GM18519 (cell line): ENCODE data around the gene SOX10.

ENCODE experiments used
- ATAC-seq: cut with Tn5 transposase; IDR thresholded peaks from one replicate; pipeline ENCODE4 v1.9.1; 2021; ENCODE audit warnings: mild to moderate bottlenecking, moderate library complexity; ENCODE audit not compliant: unreplicated experiment, low FRiP score

The SOX10 gene

DNA sequence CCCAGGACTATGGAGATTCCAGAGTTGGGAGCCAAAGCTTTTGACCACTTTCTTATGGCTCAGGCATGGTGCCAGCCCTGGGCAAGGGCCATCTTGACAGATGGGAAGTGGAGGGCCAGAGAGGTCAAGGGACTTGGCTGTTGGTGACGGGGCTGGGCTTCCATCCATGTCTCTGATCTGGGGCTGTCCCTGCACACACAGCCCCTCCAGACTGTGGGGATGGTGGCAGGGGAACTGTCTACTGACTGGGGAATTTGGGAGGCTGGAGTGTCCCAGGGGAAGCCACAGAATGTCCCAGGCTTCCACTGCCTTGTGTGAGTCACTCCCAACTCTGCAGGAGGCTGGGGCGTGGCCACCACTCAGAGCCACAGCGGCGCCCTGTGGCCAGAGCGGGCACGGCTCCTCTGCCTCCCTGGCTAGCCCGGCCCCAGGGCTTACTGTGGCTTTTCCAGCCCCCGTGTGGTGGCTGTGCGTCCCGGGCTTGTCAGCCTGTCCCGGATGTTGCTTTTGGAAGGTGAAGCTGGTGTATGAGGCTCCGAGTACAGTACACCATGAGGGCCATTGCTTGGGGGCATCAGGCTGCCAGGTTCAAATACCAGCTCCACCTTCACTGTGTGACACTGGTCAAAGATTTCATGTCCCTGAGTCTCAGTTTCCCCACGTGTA is 50.5 kb downstream of the SOX10 start:
- ATAC-seq = peak; percentile 46

DNA sequence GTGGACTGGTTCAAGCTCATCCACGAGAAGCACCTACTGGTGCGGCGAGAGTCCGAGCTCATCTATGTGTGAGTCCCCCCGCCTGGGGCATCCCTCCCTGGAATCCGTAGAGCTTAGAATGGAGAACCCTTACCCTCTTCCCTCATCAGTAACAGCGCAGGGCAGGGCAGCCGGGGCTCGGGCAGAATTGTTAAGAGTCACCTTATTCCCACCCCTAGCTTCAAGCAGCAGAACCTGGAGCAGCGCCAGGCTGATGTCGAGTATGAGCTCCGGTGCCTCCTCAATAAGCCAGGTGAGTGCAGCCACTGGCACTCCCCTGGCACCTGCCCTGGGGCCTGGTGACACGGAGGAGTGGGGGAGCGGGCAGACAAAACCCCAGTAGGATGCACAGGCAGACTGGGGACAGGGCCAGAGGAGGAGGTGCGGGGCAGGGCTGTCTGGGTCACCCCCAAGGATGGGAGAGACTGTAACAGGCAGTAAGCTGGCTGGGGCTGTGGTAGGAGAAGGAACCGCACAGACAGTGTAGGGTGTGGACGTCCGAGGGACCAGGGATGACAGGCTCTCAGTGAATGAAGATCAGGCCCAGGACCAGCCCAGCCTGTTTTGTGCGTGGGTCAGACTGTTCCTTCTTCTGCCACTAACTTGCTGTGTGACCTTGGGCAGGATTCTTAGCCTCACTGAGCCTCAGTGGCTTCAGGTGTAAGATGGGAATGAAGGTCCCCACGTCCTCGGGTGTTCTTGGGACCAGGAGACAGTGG is 51.4 kb downstream of the SOX10 start:
- ATAC-seq = no peak

DNA sequence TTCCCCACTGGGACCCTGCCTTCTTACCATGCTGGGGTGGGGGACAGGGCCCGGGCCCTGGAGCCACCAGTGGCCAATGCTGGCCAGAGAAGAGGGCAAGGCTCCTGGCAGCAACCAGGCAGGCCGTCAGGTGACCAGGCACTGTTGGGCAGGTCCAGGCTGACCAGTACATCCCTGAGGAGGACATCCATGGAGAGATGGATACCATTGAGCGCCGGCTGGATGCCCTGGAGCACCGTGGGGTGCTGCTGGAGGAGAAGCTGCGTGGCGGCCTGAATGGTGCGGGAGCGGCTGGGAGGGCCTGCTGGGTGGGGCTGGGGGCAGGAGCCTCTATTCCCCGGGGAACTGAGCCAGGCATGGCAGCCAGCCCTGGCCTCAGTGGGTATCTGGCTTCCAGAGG is 52.0 kb downstream of the SOX10 start:
- no peak for ATAC-seq

DNA sequence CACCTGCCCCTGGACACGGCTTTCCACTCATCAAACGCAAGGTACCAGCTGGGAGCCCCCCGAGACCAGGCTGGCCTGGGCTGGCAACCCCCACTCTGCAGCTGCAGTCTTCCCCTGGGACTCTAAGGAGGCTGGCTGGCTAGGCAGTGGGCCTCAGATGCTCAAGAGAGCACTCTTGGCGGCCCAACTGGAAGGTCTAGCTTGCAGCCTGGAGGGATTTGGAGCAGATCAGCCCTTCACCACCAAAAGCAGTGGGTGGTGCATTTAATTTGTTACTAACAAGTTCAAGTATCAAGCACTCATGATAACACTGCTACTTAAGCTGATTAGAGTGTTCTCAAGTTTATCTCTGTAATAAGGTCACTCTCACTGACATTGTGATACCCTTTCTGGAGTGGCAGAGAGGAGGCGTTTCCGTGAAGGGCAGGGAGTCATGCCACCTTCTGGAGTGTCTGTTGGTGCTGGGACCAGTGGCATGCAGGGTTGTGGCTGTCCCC is 52.4 kb downstream of the SOX10 start:
- no peak for ATAC-seq

DNA sequence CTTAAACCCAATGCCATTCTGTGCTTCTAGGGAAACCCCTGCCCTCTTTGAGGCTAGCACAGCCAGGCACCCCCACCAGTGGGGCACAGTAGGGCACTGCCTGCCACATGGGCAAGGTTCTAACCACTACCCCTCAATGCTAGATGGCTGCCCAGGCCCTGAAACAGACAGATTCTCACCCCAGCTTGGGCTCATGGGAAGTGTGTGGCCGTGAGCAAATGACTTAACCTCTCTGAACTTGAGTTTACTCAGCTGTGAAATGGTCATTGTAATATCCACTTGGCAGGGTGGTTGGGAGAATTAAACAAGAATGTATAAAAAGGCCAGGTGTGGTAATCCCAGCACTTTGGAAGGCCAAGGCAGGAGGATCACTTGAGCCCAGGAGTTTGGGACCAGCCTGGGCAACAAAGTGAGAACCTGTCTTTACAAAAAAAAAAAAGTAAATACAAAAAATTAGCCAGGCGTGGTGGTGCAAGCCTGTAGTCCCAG is 53.4 kb downstream of the SOX10 start:
- no peak for ATAC-seq

DNA sequence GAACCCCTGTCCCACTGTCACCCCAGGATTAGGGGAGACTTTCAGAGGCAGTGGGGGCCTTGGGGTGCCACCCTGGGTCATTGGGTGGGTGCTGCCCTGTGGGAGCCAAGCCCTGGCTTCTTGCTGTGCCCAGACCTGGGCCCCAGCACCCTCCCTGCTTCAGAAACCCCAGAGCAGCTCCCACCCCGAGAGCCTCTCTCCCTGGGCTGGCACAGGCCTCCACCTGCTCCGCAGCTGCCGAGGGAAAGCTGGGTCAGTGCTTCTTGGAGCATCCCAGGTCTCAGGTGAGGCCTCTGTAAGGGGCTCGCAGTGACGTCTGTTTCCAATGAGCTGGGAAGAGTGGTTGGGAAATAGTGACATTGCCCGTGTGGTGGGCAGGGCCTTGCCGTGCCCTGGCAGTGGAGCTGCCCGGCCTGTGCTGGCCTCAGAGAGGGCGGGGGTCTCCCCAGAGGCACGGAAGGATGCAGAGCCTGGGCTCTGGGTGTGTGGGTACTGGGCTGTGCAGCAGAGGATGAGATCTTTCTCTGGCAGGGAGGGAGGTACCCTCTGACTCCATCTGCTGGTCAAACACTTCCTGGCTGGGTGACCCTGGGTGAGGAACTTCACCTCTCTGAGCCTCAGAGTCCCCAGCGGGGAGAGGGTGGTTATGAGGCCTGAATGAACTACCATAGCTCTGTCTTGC is 53.9 kb downstream of the SOX10 start:
- ATAC-seq = no peak

DNA sequence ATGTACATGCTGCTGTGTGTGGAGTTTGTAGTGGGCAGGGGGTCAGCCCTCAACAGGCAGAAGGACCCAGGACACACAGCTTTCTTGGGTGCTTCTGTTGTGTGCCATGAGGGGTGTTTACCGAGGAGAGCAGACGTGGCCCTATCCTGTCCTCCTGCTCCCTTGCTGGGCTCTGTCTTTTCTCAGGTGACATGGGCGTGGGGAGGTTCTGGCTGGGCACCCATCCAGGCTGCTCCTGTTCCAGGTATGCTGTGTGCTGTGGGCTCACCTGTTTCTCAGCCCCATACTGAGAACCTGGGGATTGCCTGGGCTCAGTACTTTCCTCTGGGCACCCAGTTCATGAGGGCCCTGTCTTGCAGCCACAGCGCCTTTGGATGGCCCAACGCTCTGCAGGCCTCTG is 55.0 kb downstream of the SOX10 start:
- ATAC-seq = no peak

DNA sequence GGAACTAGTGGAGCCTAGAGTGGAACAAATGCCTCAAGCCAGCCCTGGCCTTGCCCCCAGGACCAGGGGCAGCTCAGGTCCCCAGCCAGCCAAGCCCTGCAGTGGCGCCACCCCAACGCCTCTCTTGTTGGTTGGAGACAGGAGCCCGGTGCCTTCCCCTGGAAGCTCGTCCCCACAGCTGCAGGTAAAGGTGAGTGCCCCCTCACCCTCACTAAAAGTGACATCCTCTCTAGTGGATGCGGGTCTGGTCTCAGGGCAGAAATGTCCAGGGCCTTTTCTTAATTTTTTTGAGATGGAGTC is 56.8 kb downstream of the SOX10 start:
- no peak for ATAC-seq

DNA sequence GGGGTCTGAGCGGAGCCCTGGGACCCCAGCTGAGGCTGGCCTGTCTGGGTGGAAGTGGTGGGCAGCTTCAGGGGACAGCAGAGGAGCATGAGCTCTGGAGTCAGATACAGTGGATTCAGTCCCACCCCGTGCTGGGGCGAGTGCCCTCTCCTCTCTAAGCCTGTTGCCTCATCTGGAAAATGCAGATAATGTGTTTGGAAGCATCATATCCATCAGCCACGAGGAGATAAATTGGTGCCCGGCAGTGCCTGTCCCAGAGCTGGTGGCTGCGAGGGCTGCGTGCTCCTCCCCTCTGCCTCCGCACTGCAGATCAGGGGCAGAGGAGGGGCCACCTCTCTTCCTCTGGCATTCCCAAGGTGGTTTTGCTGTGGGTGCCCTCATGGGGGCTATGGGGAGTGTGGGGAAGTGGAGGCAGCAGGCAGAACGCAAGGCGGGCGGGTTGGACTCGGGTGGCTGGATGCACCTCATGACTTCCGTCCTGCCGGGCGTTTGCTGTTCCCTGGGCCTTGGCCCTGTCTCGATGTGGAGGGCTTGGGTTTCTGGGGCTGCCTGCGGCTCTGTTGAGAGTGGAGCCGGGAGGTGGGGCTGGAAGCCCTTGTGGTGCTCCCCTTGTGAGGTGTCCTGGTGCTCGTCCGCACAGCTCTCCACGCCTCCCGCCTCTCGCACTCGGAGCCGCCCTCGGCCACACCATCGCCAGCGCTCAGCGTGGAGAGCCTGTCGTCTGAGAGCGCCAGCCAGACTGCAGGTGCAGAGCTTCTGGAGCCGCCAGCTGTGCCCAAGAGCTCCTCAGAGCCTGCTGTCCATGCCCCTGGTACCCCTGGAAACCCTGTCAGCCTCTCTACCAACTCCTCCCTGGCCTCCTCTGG is 57.4 kb downstream of the SOX10 start:
- no peak for ATAC-seq

DNA sequence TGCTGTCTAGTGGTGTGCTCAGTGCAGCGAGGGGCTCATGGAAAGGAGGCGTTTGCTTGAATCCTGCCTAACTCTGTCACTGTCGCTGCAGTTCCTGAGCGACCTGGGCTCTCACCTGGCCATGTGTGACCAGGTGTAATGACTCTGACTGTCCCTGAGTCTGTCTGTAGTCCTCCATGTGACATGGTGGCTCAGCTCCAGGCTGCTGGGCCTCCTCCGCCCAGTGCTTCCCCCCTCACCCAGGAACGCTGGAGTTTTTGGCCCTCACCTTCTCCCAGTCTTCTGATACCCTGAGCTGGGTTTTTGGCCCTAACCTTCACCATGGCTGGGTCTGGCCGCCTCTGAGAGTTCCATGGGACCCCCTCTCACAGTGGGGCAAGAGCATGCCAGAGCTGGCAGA is 58.0 kb downstream of the SOX10 start:
- ATAC-seq = no peak

DNA sequence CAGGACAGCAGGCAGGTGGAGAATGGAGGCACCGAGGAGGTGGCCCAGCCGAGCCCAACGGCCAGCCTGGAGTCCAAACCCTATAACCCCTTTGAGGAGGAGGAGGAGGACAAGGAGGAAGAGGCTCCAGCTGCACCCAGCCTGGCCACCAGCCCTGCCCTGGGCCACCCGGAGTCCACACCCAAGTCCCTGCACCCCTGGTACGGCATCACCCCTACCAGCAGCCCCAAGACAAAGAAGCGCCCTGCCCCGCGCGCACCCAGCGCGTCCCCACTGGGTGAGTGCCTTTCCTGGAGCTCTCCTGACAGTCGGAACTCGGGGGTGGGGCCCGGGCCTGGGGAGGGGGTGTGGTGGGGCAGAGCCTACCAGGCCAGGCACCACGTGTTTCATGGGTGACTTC is 58.6 kb downstream of the SOX10 start:
- ATAC-seq = no peak

DNA sequence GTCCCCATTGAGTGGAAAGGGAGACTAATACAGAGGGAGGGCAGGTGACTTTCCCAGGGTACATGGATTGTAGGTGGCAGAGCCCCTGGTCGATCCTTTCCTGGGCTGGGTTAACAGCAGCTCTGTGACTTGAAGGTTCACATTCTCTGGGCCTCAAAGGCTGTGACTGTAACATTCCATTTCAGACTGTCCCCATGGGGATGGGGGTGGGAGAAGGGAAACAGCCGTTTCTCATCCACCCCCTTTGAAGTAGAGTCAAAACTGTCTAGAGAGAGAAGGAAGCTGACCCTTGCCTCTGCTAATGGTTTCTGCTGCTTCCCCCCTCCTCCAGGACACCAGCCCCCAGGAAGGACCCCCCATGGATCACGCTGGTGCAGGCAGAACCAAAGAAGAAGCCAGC is 59.0 kb downstream of the SOX10 start:
- no peak for ATAC-seq

DNA sequence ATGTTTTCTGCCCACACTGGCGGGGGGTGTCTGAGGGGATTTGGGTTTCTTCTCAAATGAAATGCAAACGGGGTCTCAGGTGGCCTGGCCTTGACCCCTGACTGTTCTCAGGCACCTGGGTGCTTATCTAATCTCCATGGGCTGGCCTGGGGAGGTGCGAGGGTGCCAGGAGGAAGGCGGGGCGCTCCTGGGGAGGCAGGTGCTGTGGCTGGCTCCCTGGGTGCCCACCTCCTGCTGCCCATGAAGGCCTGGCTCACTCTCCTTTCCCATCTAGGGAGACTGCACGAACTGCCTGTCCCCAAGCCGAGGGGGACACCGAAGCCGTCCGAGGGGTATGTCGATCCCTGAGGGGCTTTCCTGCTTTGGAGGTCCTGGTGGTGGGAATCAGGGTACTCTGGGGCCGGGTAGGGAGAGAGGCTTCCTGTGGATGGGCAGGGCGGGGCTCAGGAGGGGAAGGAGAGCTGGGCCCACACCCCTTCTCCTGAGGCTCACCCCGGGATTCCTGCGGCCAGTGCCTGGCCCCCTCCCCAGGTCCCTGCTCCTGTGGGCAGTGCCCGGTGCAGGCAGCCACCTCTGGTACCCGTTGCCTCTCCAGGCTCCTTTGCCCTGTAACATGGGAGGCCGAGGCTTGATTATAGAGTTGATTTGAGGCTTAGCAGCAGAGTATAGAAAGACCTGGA is 59.8 kb downstream of the SOX10 start:
- no peak for ATAC-seq

DNA sequence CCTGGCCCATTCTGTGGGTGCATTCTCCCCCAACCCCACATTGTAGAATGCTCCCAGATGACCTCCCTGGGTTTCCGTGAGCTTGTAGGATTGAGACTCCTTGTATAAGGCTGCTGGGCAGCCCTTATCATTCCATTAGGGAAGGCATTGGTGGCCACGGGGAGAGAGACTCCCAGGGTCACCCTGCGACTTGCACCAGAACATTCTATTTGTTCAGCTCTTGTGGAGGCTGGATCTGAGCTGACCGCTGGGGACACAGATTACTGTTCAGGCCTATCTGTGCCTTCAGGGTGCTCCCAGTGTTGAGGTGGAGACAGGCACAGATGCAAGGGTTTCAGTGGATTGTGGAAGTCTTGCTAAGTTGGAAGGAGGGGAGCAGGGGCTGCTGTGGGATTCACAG is 60.4 kb downstream of the SOX10 start:
- no peak for ATAC-seq
